GM19438 (cell line): ENCODE results near the gene CD2BP2.
A peak's percentile ranks its signal among the peaks of the same experiment; 100 is the strongest.

Experiments
- ATAC-seq: cut with Tn5 transposase; IDR thresholded peaks from one replicate; pipeline ENCODE4 v1.9.1; 2021; ENCODE audit warnings: low read depth; ENCODE audit not compliant: unreplicated experiment

Gene CD2BP2

DNA sequence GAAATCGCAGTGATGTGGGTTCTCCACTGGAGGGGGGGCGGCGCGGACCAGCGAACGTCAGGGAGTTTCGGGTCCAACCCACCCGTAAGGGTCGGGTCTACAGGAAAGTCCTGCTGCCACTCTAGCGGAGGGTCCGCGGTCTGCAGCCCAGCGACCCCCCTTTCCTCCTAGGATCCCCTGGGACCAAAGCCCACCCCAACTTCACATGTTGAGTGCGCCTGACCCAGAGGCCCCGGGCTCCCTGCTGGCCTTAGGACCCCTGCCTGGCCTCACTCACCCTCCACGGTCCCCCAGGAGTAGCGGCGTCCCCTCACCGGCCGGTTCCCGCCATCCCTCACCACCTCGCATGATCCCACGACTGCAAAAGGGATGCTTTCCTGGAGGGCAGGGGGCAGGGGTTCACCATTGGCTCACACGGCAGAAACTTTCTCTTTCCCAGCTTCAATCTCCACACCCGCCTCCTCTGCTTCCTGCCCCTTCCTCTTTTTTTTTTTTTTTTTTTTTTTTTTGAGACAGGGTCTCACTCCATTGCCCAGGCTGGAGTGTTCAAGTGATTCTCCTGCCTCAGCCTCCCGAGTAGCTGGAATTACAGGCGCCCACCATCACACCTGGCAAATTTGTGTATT lies 24.2 kb upstream of the CD2BP2 start:
- no peak for ATAC-seq

DNA sequence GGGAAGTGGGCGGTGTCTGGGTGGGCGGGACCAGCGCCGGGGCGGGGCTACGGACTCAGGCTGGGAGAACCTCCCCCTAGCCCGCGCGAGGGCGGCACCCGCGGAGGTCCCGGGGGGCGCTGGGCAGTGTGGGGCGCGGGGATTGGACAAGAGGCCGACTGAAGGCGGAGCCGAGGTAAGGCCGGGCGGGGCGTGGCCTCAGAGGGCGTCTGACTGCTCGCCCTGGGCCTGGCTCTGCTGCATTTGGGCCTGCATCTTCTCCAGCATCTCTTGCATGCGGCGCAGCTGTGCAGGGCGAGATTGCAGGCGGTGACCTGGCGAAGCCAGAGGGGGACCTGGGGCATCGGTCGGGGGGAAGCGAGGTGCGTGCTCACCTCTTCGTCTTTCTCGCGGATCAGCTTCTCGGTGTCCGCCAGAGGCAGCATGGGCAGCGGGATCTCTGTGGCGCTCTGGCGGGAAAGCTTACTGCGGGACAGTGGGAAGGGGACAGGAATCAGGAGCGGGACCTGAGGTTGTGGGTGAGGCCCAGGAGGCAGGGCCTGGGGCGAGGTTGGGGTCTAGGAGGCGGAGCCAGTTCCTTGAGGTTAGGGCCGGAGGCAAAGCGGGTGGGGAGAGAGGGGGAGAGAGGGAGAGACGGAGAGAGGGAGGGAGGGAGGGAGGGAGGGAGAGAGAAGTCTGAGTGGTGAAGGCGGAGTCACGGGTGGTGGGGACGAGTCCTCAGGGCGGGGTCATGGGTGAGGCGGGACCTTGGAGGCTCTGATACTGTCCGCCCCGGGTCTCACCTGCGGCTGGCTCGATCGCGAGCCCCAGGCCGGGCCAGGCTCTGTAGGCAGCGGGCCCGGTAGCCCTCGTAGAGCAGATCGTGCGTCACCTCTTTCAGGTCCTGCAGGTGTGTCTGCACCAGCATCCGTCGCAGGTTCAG lies 23.4 kb upstream of the CD2BP2 start:
- ATAC-seq = peak; percentile 72

DNA sequence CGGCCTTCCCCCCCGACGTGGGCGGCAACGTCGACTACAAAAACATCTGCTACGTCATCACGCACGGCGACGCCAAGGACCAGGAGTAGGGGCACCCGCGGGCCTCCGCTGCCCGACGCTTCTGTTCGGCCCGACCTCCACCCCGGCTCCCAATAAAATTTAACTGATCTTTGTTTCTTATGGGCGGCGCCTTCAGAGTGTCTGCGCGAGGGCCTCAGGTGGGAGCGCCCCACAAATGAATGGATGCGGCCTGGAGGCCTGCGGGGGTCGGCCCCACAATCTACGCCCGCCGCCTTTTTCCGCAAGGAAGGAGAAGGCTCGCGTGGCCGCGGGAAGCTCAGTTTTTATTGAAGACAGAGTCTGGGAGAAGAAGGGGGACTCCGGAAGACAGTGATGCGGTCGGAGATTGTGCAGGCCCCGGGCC lies 22.7 kb upstream of the CD2BP2 start:
- ATAC-seq = peak; percentile 46

DNA sequence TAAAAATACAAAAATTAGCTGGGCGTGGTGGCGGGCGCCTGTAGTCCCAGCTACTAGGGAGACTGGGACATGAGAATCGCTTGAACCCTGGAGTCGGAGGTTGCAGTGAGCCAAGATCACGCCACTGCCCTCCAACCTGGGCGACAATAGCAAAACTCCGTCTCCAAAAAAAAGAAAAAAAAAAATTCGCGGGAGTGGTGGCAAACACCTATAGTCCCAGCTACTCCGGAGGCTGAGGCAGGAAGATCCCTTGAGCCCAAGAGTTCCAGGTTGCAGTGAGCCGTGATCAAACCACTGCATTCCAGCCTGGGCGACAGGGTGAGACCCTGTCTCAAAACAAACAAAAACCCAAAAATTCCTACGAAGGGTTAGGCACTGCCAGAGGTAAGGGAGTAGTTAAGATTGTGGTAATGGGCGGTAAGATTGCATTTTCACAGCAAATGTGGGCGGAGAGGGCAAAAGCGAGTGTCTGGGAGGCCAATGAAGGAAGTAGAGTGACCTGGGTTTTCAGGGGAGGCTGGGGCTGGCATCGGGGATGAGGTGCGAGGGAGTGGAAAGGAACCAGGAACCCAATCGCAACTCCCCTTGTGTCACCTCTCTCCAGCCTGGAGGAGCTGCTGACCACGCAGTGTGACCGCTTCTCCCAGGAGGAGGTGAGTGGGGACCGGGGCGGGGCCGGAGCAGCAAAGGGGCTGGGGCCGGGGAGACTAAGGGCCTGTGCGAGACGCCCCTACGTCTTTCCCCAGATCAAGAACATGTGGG lies 22.1 kb upstream of the CD2BP2 start:
- ATAC-seq = no peak

DNA sequence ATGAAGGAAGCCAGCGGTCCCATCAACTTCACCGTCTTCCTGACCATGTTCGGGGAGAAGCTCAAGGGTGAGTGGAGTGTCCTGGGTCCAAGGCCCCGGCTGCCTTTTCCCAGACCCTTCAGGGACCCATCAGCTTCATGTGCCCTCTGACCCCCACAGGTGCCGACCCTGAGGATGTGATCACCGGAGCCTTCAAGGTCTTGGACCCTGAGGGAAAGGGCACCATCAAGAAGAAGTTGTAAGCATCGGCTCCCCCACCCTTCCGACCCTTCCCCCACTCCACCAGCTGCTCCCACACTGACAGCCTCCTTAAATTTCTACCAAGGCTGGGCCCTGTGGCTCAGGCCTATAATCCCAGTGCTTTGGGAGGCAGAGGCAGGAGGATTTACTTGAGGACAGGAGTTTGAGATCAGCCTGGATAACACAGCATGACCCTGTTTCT lies 21.4 kb upstream of the CD2BP2 start:
- ATAC-seq = no peak

DNA sequence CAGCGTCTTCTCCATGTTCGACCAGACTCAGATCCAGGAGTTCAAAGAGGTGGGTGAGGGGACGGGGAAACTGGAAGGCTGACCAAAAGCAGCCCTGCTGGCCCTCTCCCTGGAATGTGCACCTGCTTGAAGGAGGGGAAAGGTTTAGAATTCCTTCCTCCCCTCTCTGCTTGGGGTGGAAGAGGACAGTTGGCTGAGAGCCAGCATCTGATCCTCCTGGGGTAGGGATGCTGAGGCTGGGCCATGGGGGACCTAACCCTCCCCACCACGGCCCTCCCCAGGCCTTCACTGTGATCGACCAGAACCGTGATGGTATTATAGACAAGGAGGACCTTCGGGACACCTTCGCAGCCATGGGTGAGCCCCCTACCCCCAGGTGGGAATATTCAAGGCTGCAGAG lies 20.8 kb upstream of the CD2BP2 start:
- ATAC-seq = no peak

DNA sequence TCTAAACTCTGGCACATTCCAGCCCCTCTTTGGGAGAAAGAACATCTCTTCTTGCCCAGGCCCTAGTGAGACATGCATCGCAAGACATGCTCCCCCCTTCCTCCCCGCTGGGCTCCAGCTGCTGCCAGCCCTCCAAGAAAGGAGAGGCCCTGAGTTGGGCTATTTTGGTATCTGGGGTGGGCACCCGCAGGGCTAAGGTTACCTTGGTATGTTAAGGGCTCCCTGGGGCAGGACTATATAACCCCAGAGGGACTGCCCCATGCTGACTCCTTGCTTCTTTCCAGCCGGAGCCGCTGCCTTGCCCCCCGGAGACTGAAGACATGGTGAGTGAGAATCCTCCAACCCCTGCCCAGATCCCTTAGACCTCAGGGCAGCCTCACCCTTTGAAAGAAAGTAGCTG lies 19.4 kb upstream of the CD2BP2 start, which contains the start of gene MYL11:
TSS of gene MYL11 (plus strand) at position 265 of the 400 bp plus-strand sequence. CDS start at position 321, 56 bp downstream.
- no peak for ATAC-seq

DNA sequence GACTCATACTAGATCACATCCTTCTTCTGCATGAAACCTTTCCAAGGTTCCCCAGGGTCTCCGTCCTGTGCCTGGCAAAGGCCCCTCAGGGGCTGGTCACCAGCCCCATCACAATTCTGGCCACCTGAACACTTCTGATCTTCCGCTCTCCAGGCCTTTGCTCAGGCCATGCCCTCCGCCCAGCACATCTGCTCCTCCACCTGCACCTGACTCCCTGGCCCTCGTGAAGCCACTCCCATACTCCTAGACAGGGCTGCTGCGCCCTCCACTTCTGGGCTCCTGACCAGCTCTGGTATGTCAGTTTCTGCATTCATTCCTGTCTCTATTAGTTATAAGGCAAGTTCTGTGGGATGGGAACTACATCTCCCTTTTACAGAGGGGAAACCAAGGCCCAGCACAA lies 17.6 kb upstream of the CD2BP2 start:
- no peak for ATAC-seq

DNA sequence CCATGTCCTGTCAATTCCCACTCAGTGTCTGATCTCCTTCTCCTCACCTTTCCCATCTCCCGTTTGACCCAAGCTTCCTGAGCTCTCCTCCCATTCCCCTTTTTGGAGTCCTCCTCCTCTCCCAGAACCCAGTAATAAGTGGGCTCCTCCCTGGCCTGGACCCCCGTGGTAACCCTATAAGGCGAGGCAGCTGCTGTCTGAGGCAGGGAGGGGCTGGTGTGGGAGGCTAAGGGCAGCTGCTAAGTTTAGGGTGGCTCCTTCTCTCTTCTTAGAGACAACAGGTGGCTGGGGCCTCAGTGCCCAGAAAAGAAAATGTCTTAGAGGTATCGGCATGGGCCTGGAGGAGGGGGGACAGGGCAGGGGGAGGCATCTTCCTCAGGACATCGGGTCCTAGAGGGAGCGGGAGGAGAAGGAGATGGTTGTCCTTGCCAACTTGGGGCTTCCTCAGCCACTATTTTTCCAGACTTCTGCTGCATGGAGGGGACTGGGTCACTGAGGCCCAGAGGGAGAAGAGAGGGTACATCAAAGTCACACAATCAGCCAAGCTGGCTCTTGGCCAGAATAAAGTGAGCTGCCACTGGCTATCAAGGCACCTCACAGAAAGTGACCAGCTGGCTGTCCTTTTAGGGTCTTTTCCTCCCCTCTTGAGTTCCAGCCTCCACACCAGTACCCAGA lies 17.1 kb upstream of the CD2BP2 start:
- no peak for ATAC-seq

DNA sequence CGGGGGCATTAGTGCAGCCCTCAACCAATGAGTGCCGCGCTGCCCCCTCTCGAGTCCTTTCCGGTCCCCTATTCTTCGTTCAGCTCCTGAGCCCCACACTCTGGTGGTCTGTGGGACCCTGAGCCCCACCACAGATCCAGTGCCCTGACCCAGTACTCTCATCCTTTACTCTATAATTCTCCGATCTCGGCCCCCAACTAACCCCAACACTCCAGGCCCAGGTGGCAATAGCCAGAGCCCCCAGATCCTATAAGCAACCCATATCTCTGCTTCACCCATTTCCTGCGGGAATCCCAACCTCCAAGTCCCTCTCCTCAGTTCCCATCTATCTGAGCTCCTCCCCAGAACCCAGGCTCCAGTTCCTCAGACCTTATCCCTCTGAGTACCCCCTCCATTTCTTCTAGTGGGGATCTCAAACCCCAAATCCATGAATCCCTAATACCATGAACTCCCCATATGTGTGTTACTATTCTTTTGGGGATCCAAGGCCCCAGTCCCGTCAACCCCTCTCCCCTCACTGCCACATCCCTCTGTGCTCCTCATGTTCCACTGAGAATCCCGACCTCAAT lies 16.2 kb upstream of the CD2BP2 start:
- no peak for ATAC-seq

DNA sequence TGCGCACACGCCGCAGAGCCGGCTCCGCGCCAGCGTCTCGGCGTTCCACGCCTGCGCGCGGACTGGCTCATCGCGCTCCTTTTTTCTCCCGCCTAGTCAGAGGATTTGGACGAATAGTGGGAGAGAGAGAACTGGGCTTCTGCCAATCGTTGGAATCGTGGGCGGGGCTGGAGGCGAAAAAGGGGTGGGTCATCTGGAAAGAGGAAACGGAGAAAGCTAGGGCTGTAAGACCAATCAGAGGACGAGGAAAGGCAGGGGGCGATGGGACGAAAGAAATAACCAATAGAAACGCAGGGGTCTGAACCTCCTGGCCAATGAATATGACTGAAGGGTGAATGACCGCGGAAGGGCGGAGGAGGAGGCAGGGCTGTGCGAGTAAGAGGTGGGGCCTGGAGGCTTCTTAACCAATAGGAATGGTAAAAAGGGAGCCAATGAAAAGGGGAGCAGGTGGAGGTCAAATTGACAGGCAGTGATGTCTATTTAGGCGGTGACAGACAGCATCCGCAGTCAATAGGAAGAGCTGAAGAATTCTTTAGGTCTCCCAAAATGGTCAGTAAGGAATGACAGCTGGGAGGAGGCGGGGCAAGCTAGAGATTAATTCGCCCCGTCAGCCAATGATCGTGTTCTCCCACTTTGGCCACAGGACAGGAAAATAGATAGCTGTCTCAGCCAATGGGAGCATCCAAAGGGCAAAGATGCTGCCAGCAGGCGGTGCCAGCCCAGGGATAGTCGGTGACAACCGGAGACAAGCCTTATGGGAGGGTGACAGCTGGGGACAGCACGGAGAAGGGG lies 15.5 kb upstream of the CD2BP2 start, which contains the start of gene TBC1D10B:
TSS of gene TBC1D10B (minus strand) at position 39 of the 792 bp plus-strand sequence. CDS start 311 bp downstream, outside the sequence.
- peak; percentile 69 for ATAC-seq

DNA sequence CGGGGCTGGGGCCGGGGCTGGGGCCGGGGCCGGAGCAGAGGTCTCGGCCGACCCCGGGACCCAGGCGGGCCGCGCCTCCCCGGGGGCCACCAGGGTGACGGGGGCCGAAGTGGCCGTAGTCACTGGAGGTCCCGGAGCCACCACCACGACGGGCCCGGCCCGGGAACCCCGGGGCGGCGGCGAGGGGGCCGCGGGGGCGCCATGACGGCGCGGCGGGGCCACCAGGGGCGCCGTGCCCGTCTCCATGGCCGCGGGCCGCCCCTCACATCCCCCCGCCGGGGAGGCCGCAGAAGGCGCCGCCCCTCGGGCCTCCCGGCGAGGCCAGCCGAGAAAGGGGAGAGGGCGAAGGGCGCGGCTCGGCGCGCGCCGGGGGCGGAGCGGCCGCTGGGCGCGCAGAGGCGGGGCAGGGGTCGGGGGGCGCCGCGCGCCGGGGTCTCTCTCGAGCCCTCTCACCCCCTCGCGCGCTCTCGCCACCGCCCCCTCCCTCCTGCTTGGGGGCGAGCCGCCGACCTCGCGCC lies 14.9 kb upstream of the CD2BP2 start:
- peak; percentile 1 for ATAC-seq

DNA sequence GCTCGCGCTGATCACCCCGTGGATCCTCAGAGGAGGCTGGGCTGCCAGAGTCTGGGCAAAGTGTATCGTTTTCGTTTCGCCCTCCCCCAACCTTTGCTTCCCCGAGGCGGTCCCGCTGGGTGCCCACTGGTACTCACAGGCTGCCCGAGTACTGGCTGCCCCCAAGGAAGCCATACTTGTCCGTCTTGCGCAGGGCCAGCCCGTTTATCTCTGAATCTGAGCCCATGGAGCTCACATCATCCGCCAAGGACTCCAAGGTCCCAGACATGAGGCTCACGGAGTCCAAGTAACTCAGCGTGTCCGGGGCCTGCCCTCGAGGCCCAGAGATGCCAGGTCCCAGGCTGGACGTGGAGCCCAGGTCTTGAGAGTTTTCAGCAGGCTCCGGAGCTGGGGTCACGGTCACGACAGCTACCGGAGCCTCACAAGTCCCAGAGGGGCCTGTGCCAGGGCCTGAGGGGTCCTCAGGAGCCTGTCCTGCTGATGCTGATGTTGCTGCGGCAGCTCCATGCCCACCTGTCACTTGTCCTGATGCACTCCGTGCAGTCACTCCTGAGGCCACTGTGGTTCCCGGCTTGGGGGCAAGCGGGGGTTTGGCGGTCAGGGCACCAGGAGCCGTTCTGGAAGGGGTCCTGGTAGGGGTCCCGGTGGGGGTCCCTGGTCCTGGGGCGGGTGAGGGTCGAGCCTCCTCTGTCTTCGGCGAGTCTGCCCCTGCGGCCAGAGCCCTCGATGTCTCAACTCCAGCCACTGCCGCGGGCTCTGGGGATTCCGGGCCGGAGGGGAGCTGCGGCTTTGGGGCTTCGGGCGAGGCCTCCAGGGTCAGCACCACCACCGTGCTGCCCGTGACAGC lies 14.2 kb upstream of the CD2BP2 start:
- no peak for ATAC-seq

DNA sequence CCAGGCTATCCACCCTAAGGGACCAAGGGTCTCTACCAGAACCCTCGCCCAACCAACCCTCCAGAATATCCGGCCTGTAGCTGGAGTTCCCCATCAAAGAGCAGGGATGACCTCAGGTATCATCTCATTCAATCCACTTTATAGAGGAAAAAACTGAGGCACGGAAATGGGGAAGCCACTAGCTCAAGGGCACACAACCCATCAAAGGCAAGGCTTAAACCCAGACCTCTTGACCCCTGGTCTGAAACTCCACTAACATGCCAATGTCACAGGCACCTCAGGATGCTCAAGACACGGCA lies 13.6 kb upstream of the CD2BP2 start:
- no peak for ATAC-seq

DNA sequence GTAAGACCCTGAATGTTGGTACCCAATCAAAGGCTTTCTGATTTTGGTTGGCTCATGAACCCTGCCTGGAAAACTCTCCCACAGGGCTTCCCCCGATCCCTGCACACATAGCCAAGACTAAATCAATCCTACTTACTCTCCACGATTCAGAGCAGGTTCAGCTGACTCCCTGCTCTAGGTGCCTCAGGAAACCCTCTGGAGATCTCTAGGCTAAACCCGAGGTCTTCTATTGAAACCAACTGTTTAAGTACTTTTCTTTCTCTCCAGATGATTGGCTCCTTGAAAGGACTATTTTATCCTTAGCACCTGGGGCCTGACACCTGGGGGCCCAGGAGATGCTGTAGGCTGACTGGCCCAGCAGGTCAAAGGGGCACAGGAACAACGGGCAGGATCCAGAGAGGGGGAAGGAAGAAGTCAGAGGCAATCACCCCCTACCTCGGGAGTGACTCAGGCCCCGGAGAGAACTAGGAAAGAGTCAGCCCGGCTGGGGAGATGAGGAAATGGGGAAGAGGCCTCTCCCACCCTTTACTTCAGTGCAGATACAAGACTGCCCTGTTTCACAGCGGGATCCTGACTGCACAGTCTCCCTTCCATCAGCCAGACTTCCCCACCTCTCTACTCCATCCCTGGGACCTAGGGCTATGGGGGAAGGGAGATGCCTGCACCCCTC lies 13.1 kb upstream of the CD2BP2 start:
- ATAC-seq = no peak

DNA sequence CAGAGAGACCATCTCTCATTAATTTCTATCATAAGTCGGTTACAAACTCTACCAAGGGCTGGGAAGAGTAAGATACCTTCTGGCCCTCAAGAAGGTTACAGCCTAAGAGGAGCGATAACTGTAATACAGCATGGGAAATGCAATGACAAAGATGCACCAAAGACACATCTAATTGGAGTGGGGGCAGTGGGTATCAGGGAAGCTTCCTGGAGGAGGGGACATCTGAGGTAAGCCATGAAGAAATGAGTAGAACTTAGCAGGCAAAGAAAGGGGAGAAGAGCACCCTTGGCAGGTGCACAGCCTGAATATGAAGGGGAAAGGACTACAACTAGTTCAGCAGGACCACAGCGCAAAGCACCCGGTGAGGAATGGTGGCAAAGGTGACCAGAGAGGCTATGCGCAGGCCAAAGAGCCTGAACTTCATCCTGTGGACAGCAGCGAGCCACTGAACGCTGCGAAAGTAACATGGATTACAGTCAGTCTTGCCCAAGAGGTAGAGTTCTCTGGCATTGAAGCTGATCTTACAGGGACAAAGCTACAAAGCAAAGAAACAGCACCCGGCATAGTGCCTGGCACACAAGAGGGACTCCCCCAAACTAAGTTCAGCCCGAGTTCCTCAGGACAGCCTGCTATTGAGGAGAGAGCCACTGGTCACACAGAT lies 12.4 kb upstream of the CD2BP2 start:
- ATAC-seq = no peak

DNA sequence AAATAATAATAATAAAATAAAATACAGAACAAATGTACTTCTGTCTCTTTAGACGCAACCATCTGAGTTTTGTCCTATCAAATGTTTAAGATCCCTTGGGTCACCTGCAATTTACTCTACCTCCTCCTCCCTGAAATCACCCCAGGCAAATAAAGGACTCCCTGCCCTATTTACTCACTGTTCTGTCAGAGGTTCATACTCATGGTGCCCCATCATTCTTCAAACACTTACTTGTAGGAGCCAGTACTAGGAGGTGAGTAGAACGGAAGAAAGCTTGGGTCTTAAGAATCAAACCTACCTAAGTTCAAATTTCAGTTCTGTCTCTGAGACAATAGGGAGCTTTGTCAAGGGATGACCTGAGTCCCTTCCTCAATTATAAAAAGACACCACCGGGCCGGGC lies 11.4 kb upstream of the CD2BP2 start:
- ATAC-seq = no peak
